Fibroblast of peridontal ligament (primary cell): Measurements from ENCODE around the gene POTEB3.
"Not testable (repeated sequence)": the region's sequence is repeated elsewhere in the genome, so short reads cannot be mapped to it uniquely, and the experiment has no call there.

Source experiments
- DNase-seq: peaks from one replicate; pipeline ENCODE4 v3.0.0-alpha.2; 2010; ENCODE audit errors: extremely low read depth

The POTEB3 gene

DNA sequence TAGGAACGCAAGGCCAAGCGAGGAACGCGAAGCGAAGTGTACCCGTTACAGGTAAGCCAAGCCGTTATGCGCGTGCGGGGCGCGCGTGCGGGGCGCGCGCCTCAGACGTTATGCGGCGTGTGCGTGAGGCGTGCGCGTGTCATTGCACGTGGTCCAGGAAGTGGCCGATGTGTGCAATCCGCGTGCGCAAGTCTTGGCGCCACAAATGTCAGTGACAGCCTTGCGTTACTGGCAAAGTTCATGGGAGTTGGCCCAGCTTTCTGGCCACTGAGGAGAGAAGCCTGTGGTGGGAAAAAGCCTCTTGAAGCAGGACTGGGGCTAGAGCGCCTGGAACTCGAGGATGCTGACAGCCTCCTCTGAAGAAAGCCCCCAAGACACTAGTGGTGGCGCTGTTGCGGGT, at the start of gene POTEB3:
Gene POTEB3, minus strand, starts transcription at position 101 of the 400 bp plus-strand sequence. CDS start 488 bp downstream, outside the sequence.
- DNase-seq = not testable (repeated sequence)

DNA sequence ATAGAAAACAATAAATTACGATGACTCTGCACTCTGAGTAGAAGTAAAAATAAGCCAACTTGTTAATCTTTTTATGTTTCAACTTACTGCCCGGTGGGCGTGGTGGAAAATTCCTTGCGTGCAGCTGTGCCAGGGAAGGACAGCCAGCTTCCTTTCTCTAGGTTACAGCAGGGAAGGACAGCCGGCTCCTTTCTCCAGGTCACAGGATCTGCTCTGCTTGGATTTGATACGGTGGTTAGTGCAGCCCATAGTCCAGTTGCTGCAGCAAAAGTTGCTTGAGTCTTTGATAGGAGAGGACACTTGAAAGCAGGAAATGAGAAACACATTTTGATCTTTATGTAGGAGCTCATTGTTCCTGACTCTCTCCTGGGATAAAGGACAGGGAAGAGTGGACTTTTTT, 13.4 kb upstream of the POTEB3 start:
- DNase-seq = not testable (repeated sequence)

DNA sequence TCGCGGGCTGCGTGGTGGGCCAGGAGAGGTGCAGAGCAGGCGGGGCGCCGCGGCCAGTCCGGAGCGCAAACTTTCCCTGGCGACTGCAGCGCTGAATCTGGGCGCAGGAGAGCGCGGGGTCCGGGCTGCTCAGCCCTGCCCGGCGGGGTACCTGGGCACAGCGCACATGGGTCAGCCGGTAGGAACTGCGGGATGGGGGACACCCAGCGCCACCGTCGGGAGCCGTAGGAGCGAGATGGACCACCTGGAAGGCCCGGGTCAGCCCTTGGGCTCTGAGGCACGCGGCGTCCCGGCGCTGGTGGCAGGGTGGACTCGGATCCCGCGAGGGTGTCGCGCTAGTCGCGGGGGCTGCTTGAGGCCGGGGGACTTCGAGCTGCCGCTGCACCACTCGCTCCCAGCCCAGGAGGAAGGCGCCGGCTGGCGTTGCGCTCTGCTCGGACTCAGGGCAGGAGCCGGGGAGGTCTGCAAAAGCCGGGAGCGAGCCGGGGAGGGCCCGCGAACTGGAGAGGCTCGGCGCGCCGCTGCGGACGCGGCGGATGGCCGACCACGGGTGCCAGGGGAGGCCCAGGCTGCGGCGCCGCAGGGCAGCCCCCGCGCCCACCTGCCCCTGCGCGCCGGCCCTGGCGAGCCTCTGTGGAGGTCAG, 11.7 kb upstream of the POTEB3 start:
- not testable (repeated sequence) for DNase-seq

- not testable (repeated sequence) for DNase-seq
These were observed 11.2 kb upstream of the POTEB3 start for GRCh38 chr15:21451487-21451886.

GRCh38 chr15:21407366-21407765, 32.9 kb downstream of the POTEB3 start:
- DNase-seq = not testable (repeated sequence)

DNA sequence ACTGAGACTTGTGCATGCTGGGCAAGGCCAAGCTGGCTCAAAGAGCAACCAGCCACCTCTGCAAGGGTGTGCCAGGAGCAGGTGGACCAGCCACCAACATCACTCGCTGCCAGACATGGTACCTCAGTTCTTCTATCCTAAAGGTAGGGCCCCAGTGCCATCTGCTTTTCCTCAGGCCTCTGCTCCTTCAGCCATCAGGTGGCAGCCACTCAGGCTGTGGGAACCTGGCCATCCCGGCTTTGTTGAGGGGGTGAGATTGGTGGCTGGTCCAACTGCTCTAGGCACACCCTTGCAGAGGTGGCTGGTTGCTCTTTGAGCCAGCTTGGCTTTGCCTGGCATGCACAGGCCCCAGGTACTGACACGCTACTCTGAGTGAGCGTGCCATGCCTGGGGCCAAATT, 38.8 kb downstream of the POTEB3 start:
- not testable (repeated sequence) for DNase-seq

- not testable (repeated sequence) for DNase-seq
These were observed 41.2 kb downstream of the POTEB3 start for GRCh38 chr15:21399111-21399510.

DNA sequence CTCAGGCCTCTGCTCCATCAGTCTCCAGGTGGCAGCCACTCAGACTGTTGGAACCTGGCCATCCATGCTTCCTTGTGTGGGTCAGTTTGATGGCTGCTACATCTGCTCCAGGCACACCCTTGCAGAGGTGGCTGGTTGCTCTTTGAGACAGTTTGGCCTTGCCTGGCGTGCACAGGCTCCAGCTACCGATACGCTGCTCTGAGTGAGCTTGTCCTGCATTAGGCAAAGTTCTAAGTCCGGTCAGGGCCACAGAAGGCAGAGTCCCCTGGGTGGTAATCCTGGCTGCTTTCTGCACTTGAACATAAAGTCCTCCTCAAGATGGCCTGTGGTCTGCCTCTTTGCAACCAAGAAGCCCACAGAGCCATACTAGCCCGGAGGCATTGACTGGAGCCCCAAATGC, 41.8 kb downstream of the POTEB3 start:
- not testable (repeated sequence) for DNase-seq

DNA sequence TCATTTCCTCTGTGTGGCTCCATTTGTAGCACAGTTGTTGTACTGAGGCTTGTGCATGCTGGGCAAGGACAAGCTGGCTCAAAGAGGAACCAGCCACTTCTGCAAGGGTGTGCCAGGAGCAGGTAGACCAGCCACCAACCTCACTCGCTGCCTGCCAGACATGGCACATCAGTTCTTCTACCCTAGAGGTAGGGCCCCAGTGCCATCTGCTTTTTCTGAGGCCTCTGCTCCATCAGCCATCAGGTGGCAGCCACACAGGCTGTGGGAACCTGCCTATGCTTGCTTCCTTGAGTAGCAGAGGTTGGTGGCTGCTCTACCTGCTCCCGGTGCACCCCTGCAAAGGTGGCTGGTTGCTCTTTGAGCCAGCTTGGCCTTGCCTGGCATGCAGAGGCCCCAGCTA, 42.6 kb downstream of the POTEB3 start:
- DNase-seq = not testable (repeated sequence)

DNA sequence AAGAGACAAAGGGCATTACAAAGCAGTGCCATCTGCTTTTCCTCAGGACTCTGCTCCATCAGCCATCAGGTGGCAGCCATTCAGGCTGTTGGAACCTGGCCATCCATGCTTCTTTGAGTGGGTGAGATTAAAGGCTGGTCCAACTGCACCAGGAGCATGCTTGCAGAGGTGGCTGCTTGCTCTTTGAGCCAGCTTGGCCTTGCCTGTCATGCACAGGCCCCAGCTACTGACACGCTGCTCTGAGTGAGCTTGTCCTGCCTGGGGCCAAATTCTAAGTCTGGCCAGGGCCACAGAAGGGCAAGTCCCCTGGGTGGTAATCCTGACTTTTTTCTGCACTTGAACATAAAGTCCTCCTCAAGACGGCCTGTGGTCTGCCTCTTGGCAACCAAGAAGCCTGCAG, 43.1 kb downstream of the POTEB3 start:
- not testable (repeated sequence) for DNase-seq

DNA sequence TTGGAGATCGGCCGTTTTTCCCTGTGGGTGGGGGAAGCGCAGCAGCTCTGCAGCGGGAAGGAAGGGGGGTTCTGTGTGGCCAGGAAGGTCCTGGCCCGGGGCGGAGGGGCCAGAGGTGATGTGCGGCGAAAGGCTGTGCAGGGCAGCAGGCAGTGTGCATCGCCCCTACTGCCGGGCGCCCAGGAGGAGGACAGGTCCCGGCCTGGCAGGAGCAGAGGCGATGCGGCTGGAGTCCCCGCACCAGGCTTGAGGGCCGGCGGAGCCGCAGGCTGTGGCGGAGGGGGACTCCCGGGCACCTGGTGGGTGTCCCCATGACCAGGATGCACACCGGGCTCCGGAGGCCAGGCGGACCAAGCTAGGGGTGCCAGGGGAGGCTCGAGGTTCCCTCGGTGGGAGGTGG, 54.3 kb downstream of the POTEB3 start:
- DNase-seq = not testable (repeated sequence)

- DNase-seq = not testable (repeated sequence)
These were observed 56.3 kb downstream of the POTEB3 start for GRCh38 chr15:21383866-21384485.

DNA sequence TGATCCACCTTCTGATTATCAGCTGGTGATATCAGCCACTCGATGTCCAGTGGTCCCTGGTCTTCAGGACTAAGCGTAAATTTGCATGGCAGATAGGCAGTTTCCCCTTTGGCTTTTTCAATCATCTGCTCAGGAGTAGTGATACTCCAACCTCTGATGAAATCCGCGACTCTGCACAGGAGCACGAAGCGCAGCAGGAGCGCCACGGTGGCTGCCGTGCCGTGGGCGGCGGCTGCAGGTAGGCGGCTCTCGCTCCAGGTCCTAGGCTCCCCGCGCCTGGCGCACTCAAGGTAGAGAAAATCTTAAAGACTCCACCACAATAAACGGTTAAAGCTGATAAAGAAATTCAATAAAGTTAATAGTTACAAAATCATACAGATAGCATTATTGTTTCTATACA, 66.6 kb downstream of the POTEB3 start:
- DNase-seq = not testable (repeated sequence)

DNA sequence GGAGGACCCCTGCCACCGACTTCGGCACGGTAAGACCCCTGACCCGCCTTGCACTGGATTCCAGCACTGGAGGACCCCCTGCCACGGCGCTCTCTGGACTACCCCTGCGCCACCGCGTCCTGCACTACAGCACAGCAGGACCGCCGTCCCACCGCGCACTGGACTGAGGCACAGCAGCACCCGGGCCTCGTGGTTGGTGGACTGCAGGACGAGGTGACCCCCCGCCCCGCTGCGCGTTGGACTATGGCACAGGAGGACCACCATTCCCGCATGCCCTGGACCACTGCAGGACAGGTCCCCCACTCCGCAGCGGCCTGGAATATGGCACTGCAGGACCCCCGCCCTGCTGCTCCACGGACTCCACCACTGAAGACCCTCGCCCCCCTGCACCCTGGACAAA, 71.1 kb downstream of the POTEB3 start:
- DNase-seq = not testable (repeated sequence)

GRCh38 chr15:21368625-21369024, 71.7 kb downstream of the POTEB3 start:
- DNase-seq = not testable (repeated sequence)
